HEK293 (cell line): Measurements from ENCODE around the gene SETD1A.
A peak's percentile ranks its signal among the peaks of the same experiment; 100 is the strongest.

Source experiments
- CTCF ChIA-PET: fragments of 350-600 bp; formaldehyde crosslinking; extraction: SDS; loops from one replicate; lab custom pipeline; 2021; ENCODE audit warnings: antibody characterized with exemption; lab: Yijun Ruan, JAX
- POLR2A ChIA-PET: fragments of 300-600 bp; formaldehyde crosslinking; extraction: SDS; loops from one replicate; lab custom pipeline; 2020; ENCODE audit warnings: antibody characterized with exemption, inconsistent platforms; lab: Yijun Ruan, JAX
- H3K27ac ChIP-seq: fragments of 200-500 bp; sonication (Bioruptor generic); 2 replicates; pipeline ENCODE4 v1.5.1; 2014; ENCODE audit warnings: low read depth, low read length, control low read depth, inconsistent platforms; ENCODE audit errors: extremely low read depth
- H3K36me3 ChIP-seq, 2 experiments: fragments of 200-500 bp in 1 of 2; sonication (Bioruptor generic) in 1 of 2; 1 replicate in 1 of 2; 2 replicates in 1 of 2; pipeline ENCODE4 v1.5.1; 2014 to 2017; ENCODE audit warnings: inconsistent platforms in 2 of 2, low read length in 2 of 2; ENCODE audit not compliant: control insufficient read depth in 2 of 2, insufficient read depth in 1 of 2
- H3K4me1 ChIP-seq: fragments of 200-500 bp; sonication (Bioruptor generic); 2 replicates; pipeline ENCODE4 v1.5.1; 2014; ENCODE audit warnings: mild to moderate bottlenecking, low read length, inconsistent platforms; ENCODE audit not compliant: control insufficient read depth, insufficient read depth
- H3K4me3 ChIP-seq: 2 replicates; pipeline ENCODE4 v1.5.1; 2011; ENCODE audit warnings: low read depth, mild to moderate bottlenecking, control low read depth, low read length, moderate library complexity
- H3K9me3 ChIP-seq: fragments of 200-500 bp; sonication (Bioruptor generic); 2 replicates; pipeline ENCODE4 v1.5.1; 2014; ENCODE audit warnings: low read depth, low read length, inconsistent platforms; ENCODE audit not compliant: control insufficient read depth, insufficient read depth
- KLF8 ChIP-seq: fragments of 450-650 bp; formaldehyde crosslinking; IDR thresholded peaks from 2 replicates; pipeline ENCODE4 v1.5.1; 2016; ENCODE audit warnings: missing biosample characterization, missing genetic modification characterization
- PRDM10 ChIP-seq: fragments of 450-650 bp; formaldehyde crosslinking; IDR thresholded peaks from 2 replicates; pipeline ENCODE4 v1.5.1; 2016; ENCODE audit warnings: missing biosample characterization, missing genetic modification characterization
- PRDM2 ChIP-seq: fragments of 450-650 bp; formaldehyde crosslinking; IDR thresholded peaks from 2 replicates; pipeline ENCODE4 v1.5.1; 2016; ENCODE audit warnings: missing biosample characterization, missing genetic modification characterization, borderline replicate concordance
- SP7 ChIP-seq: fragments of 450-650 bp; formaldehyde crosslinking; IDR thresholded peaks from 2 replicates; pipeline ENCODE4 v1.5.1; 2016; ENCODE audit warnings: missing biosample characterization, missing genetic modification characterization
- ZBTB17 ChIP-seq: fragments of 450-650 bp; formaldehyde crosslinking; IDR thresholded peaks from 2 replicates; pipeline ENCODE4 v1.5.1; 2016; ENCODE audit warnings: missing biosample characterization, missing genetic modification characterization
- ZBTB20 ChIP-seq: fragments of 450-650 bp; formaldehyde crosslinking; IDR thresholded peaks from 2 replicates; pipeline ENCODE4 v1.5.1; 2016; ENCODE audit warnings: missing biosample characterization, missing genetic modification characterization
- ZBTB49 ChIP-seq: fragments of 450-650 bp; formaldehyde crosslinking; IDR thresholded peaks from 2 replicates; pipeline ENCODE4 v1.5.1; 2016; ENCODE audit warnings: missing biosample characterization, missing genetic modification characterization, low read depth
- ZFP69B ChIP-seq: fragments of 450-650 bp; formaldehyde crosslinking; IDR thresholded peaks from 2 replicates; pipeline ENCODE4 v1.5.1; 2016; ENCODE audit warnings: missing biosample characterization, missing genetic modification characterization
- ZIC2 ChIP-seq: fragments of 450-650 bp; formaldehyde crosslinking; IDR thresholded peaks from 2 replicates; pipeline ENCODE4 v1.5.1; 2016; ENCODE audit warnings: missing biosample characterization, missing genetic modification characterization
- ZNF433 ChIP-seq: fragments of 450-650 bp; formaldehyde crosslinking; IDR thresholded peaks from 2 replicates; pipeline ENCODE4 v1.5.1; 2016; ENCODE audit warnings: missing biosample characterization, missing genetic modification characterization, low read depth
- ZNF692 ChIP-seq: fragments of 450-650 bp; formaldehyde crosslinking; IDR thresholded peaks from 2 replicates; pipeline ENCODE4 v1.5.1; 2016; ENCODE audit warnings: missing biosample characterization, missing genetic modification characterization

Gene SETD1A

GRCh38 chr16:30997725-30998711 is 40.5 kb downstream of the SETD1A start (continued):
- TF ChIP-seq PRDM10 (tag by site-specific recombination): peak; percentile 40; the same call in 1 of the 2 replicates

GRCh38 chr16:30998852-30999761 is 41.6 kb downstream of the SETD1A start:
- H3K27ac ChIP-seq: no peak overlapping the region
- POLR2A ChIA-PET: interaction anchor here (0.5 to 2.7 kb wide), 9 partner anchors 14 to 1145 kb away, joined by 3 to 6 read pairs (median 3); partner anchors contain the start of genes HSD3B7, ZNF646 and ZNF668

More at GRCh38 chr16:30998852-30999761, 41.6 kb downstream of the SETD1A start:
- H3K36me3 ChIP-seq: no peaks in the 10 kb centered on the region
- H3K9me3 ChIP-seq: no peaks in the 10 kb centered on the region
- CTCF ChIA-PET: interaction anchor here (0.6 to 2.3 kb wide), 6 partner anchors 10 to 143 kb away, joined by 3 to 19 read pairs (median 4); partner anchors contain the start of gene HSD3B7
- peaks cover 5% of the 10 kb centered on the region for H3K4me1 ChIP-seq
- TF ChIP-seq ZIC2 (tag by site-specific recombination) (peak; percentile 73), ZBTB17 (tag by site-specific recombination) (peak; percentile 56), ZBTB49 (tag by site-specific recombination) (no peak), ZBTB20 (tag by site-specific recombination) (peak; percentile 80), ZFP69B (peak; percentile 50; the same call in 1 of the 2 replicates), ZNF692 (tag by site-specific recombination) (peak; percentile 86), PRDM2 (no peak), KLF8 (tag by site-specific recombination) (no peak), SP7 (peak; percentile 89), ZNF433 (tag by site-specific recombination) (no peak)
- no peak overlapping the region for H3K4me3 ChIP-seq
